ENCODE measurements around the gene BAIAP2L1.

DNA sequence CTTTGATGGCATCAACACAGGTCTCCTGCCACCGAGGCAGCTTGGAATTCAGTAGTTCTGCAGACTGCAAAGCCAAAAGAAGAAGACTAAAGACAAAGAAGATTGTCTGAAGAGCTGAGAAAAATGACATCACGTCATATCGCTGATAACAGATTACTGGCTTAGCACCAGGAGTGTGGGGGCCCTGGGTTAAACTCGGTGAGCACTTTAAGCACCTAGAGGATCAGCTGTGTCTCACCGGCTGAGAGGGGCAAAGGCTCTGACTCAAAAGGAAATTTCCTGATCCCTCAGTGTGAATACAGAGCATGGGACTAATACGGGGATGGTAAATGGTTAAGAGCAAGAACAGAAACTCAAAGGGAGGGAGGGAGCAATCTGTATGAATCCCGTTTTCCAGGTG lies 88.7 kb downstream of the BAIAP2L1 start:
- TF ChIP-seq, protein P1, sequence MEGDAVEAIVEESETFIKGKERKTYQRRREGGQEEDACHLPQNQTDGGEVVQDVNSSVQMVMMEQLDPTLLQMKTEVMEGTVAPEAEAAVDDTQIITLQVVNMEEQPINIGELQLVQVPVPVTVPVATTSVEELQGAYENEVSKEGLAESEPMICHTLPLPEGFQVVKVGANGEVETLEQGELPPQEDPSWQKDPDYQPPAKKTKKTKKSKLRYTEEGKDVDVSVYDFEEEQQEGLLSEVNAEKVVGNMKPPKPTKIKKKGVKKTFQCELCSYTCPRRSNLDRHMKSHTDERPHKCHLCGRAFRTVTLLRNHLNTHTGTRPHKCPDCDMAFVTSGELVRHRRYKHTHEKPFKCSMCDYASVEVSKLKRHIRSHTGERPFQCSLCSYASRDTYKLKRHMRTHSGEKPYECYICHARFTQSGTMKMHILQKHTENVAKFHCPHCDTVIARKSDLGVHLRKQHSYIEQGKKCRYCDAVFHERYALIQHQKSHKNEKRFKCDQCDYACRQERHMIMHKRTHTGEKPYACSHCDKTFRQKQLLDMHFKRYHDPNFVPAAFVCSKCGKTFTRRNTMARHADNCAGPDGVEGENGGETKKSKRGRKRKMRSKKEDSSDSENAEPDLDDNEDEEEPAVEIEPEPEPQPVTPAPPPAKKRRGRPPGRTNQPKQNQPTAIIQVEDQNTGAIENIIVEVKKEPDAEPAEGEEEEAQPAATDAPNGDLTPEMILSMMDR (IDR thresholded peaks at IDR 0.05; ENCODE audit: low read depth, low read length), result no peak
- TF ChIP-seq POLR2A (IDR thresholded peaks at IDR 0.05; ENCODE audit: extremely low read depth, insufficient read length), result no peak
- TF ChIP-seq MYC (IDR thresholded peaks at IDR 0.05; ENCODE audit: low read depth, low read length), result no peak
- TF ChIP-seq, protein P2, sequence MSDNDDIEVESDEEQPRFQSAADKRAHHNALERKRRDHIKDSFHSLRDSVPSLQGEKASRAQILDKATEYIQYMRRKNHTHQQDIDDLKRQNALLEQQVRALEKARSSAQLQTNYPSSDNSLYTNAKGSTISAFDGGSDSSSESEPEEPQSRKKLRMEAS (IDR thresholded peaks at IDR 0.05; ENCODE audit: low read depth, low read length), result no peak

Data from NB4 (cell line).